ENCODE data around the gene HEPHL1.

Gene HEPHL1

DNA sequence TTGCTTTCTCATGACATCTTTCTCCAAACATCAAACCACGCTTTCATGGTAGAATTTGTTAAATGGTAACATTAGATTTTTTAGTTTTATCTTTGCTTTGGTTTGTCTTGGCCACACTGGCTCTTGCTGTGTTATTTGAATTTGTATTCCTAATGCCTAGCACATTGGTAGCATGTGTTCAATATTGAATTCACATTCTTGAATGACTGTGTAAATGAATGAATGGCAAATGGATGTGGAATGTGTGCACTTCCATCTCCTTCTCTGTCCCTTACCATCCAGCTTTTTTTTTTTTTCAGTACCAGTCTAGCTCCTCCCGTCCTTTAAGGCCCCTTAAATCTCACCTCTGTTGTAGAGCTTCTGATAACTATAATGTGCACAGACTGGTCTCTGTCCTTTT is 41.2 kb downstream of the HEPHL1 start:
- no peak overlapping the region for H3K4me3 ChIP-seq (ENCODE audit: low read depth, low read length)
- TF ChIP-seq POLR2A (IDR thresholded peaks at IDR 0.05; ENCODE audit: extremely low read depth, insufficient read length) (no peak), MYC (IDR thresholded peaks at IDR 0.05; ENCODE audit: low read depth, low read length) (no peak)
- TF ChIP-seq, protein P1, sequence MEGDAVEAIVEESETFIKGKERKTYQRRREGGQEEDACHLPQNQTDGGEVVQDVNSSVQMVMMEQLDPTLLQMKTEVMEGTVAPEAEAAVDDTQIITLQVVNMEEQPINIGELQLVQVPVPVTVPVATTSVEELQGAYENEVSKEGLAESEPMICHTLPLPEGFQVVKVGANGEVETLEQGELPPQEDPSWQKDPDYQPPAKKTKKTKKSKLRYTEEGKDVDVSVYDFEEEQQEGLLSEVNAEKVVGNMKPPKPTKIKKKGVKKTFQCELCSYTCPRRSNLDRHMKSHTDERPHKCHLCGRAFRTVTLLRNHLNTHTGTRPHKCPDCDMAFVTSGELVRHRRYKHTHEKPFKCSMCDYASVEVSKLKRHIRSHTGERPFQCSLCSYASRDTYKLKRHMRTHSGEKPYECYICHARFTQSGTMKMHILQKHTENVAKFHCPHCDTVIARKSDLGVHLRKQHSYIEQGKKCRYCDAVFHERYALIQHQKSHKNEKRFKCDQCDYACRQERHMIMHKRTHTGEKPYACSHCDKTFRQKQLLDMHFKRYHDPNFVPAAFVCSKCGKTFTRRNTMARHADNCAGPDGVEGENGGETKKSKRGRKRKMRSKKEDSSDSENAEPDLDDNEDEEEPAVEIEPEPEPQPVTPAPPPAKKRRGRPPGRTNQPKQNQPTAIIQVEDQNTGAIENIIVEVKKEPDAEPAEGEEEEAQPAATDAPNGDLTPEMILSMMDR (IDR thresholded peaks at IDR 0.05; ENCODE audit: low read depth, low read length): no peak
- TF ChIP-seq, protein P2, sequence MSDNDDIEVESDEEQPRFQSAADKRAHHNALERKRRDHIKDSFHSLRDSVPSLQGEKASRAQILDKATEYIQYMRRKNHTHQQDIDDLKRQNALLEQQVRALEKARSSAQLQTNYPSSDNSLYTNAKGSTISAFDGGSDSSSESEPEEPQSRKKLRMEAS (IDR thresholded peaks at IDR 0.05; ENCODE audit: low read depth, low read length): no peak
- DNase-seq (ENCODE audit: low read depth): no peak

DNA sequence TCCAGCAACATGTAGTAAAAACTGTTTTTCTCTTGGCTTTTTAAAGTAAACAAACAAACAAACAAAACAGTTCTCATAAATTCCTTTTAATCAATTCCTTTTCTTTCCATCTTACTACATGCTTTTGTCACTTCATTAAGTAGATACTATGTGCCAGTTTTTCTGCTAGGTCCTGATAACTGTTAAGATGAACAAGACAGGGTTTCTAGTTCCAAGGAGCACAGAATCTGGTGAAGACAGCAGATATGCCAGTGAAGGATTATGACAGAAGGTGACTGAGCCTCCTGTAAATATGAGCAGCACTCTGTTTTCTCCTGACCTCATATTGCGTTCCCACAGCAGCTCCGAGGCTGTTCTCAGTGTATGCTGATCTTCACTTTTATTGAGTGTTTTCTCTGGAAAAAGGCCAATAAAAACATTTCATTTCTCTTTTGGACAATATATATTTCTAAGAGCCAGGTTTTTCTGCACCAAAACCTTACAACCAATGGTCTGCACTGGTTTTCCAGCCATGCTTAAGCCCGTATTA is 45.8 kb downstream of the HEPHL1 start:
- H3K4me3 ChIP-seq (ENCODE audit: low read depth, low read length): no peak overlapping the region
- no peak for DNase-seq (ENCODE audit: low read depth)
- TF ChIP-seq, protein P1 (IDR thresholded peaks at IDR 0.05; ENCODE audit: low read depth, low read length): no peak
- TF ChIP-seq, protein P2 (IDR thresholded peaks at IDR 0.05; ENCODE audit: low read depth, low read length): no peak
- no peak for TF ChIP-seq MYC (IDR thresholded peaks at IDR 0.05; ENCODE audit: low read depth, low read length)
- TF ChIP-seq POLR2A (IDR thresholded peaks at IDR 0.05; ENCODE audit: extremely low read depth, insufficient read length): no peak

DNA sequence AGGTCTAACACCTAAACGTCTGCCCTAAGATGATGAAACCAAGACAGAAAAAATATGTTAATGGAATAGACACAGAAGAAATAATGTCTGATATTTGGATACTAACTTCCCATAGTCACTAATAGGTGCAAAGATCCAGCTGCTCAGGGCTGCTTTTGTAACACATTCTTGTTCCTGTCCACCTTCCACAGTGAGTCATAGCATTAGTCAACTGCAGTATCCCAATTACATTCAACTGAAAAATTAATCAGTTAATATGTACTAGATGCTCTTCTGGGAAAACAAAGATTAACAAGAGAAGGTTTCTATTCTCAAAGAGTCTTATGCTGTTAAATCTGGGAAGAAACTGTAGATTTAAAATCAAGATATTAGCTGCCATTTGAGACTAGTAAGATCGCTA is 47.6 kb downstream of the HEPHL1 start:
- no peak for DNase-seq (ENCODE audit: low read depth)
- H3K4me3 ChIP-seq (ENCODE audit: low read depth, low read length): no peak overlapping the region
- no peak for TF ChIP-seq MYC (IDR thresholded peaks at IDR 0.05; ENCODE audit: low read depth, low read length)
- TF ChIP-seq, protein P1 (IDR thresholded peaks at IDR 0.05; ENCODE audit: low read depth, low read length): no peak
- TF ChIP-seq, protein P2 (IDR thresholded peaks at IDR 0.05; ENCODE audit: low read depth, low read length): no peak
- no peak for TF ChIP-seq POLR2A (IDR thresholded peaks at IDR 0.05; ENCODE audit: extremely low read depth, insufficient read length)

DNA sequence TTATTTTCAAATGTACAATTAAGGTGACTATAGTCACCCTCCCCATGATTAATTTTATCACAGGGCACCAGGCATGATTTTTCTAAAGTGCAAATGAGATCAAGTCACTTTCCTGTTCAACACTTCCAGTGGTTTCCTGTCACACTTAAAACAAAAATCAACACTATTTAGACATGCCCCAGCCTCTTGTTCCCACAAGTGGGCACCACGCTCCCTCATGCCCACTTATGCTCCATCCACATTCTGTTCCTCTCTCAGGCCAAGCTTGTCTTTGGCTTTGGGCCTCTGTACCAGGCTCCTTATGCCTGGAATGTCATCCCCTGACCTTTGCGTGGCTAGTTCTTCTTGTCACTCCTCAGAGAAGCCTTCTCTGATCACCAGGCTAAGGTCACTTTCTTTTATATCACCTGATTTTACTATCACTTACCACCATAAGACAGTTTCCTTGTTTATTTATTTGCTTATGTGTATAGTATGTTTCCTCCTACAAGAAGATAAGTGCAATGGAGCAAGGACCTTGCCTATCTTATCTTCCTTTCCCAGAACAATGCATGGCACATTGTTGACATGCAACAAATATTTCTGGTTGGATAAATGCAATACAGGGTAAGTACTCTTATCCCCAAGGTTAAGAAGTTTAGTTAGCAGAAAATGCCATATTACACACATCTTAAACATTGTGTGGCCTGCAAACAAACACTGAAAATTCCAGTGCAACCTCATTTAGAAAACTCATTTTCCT is 56.6 kb downstream of the HEPHL1 start:
- H3K4me3 ChIP-seq (ENCODE audit: low read depth, low read length): no peak overlapping the region
- TF ChIP-seq MYC (IDR thresholded peaks at IDR 0.05; ENCODE audit: low read depth, low read length) (no peak), POLR2A (IDR thresholded peaks at IDR 0.05; ENCODE audit: extremely low read depth, insufficient read length) (no peak)
- TF ChIP-seq, protein P1 (IDR thresholded peaks at IDR 0.05; ENCODE audit: low read depth, low read length): no peak
- TF ChIP-seq, protein P2 (IDR thresholded peaks at IDR 0.05; ENCODE audit: low read depth, low read length): no peak
- DNase-seq (ENCODE audit: low read depth): no peak

DNA sequence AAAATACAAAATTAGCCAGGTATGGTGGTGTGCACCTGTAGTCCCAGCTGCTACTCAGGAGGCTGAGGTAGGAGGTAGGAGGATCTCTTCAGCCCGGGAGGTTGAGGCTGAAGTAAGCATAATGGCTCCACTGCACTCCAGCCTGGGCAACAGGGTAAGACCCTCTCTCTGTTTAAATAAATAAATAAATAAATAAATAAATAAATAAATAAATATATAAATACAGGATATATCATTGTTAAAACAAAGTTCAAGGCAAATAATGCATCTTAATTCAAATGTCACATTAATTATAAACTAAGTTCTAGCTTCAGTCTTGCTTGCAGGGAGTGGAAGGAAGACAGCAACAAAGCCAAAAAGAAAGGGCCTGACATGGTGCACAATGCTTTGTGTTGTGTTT is 63.0 kb downstream of the HEPHL1 start:
- DNase-seq (ENCODE audit: low read depth): no peak
- TF ChIP-seq, protein P2 (IDR thresholded peaks at IDR 0.05; ENCODE audit: low read depth, low read length): no peak
- TF ChIP-seq POLR2A (IDR thresholded peaks at IDR 0.05; ENCODE audit: extremely low read depth, insufficient read length) (no peak), MYC (IDR thresholded peaks at IDR 0.05; ENCODE audit: low read depth, low read length) (no peak)
- TF ChIP-seq, protein P1 (IDR thresholded peaks at IDR 0.05; ENCODE audit: low read depth, low read length): no peak
- no peak overlapping the region for H3K4me3 ChIP-seq (ENCODE audit: low read depth, low read length)

Data from NB4 (cell line).